Stomach (tissue), 4 donors: ENCODE measurements around the gene FOXO1.

Experiments
- POLR2AphosphoS5 ChIP-seq, 3 donors: sonication (generic); formaldehyde crosslinking; IDR thresholded peaks; one replicate each; pipeline ENCODE4 v1.6.1; 2016; ENCODE audit warnings: antibody characterized with exemption in 3 of 3
- TF ChIP-seq, protein P1 (sequence below), 7 experiments: fragments of 450-650 bp in 4 of 7; fragments of 200-600 bp in 3 of 7; sonication (generic) in 3 of 7; IDR thresholded peaks; one replicate each; pipeline ENCODE4 v1.5.1; 2016 to 2019; ENCODE audit warnings: antibody characterized with exemption in 7 of 7, control low read depth in 2 of 7, mild to moderate bottlenecking in 1 of 7

DNA sequence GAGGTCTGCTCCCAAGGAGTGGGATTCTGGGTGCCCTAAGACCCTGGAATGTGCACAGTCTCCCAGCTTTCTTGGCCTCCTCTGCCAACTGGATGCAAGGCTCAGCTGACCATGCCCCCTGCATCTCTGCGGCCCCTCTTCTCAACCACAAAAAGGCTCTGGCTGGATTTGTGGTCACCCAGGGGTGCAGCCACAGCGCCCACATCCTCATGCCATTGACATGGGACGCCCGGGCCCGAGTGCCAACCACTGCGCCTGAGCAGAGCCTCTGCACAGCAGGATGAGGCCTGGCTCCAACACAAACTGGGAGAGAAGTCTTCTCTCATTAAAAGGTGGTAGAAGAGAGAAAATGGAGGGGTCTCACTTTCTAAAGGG, 103.5 kb downstream of the FOXO1 start:
- no peak for TF ChIP-seq POLR2AphosphoS5 (IDR thresholded peaks at IDR 0.05)
- TF ChIP-seq, protein P1, sequence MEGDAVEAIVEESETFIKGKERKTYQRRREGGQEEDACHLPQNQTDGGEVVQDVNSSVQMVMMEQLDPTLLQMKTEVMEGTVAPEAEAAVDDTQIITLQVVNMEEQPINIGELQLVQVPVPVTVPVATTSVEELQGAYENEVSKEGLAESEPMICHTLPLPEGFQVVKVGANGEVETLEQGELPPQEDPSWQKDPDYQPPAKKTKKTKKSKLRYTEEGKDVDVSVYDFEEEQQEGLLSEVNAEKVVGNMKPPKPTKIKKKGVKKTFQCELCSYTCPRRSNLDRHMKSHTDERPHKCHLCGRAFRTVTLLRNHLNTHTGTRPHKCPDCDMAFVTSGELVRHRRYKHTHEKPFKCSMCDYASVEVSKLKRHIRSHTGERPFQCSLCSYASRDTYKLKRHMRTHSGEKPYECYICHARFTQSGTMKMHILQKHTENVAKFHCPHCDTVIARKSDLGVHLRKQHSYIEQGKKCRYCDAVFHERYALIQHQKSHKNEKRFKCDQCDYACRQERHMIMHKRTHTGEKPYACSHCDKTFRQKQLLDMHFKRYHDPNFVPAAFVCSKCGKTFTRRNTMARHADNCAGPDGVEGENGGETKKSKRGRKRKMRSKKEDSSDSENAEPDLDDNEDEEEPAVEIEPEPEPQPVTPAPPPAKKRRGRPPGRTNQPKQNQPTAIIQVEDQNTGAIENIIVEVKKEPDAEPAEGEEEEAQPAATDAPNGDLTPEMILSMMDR (IDR thresholded peaks at IDR 0.05), result no peak
